T-helper 2 cell (primary cell): ENCODE results near the gene FRMD4A.
"Not testable (repeated sequence)": the region's sequence is repeated elsewhere in the genome, so short reads cannot be mapped to it uniquely, and the experiment has no call there.

Experiments
- DNase-seq, 5 experiments: peaks; one replicate each; pipeline versions ENCODE4 v3.0.0 to v3.0.0-alpha.2; 2012 to 2022

Gene FRMD4A

DNA sequence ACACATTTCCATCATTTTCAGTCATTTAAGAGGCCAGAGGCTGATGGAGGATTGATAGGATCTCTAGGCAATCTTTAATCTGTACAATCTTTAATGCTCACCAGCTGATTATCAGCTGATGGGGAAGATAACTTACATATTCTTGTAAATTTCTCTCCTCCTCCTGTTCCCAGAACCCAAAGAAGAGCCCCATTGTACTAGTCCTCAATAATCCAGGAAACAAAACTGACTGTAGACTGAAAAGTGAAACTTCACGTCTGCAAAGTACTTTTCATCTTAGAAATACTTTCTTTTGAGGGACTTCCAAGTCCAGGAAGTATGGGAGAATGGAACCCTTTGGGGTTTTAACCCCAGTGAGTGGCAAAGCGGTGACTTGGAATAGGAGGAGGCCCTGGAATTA is 283.3 kb downstream of the FRMD4A start:
- no peak for DNase-seq

DNA sequence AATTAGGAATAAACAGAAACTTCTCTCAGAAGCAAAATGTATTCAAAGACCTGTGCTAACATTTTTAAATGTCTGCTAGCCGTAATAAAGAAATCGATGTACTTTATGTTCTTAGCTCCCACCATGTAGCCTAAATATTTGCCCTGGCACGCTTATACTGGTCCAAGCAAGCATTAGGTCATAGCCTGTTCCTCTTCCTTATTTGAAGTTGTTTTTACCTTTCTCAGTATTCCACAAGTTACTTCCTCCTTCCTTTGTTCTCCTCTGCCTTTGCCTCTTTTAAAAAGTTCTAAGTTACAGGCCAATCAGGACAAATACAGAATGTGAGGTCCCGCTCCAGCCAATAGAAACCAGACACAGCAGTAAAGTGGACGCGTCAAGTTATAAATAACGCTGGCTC is 288.7 kb downstream of the FRMD4A start:
- DNase-seq, result not testable (repeated sequence)

DNA sequence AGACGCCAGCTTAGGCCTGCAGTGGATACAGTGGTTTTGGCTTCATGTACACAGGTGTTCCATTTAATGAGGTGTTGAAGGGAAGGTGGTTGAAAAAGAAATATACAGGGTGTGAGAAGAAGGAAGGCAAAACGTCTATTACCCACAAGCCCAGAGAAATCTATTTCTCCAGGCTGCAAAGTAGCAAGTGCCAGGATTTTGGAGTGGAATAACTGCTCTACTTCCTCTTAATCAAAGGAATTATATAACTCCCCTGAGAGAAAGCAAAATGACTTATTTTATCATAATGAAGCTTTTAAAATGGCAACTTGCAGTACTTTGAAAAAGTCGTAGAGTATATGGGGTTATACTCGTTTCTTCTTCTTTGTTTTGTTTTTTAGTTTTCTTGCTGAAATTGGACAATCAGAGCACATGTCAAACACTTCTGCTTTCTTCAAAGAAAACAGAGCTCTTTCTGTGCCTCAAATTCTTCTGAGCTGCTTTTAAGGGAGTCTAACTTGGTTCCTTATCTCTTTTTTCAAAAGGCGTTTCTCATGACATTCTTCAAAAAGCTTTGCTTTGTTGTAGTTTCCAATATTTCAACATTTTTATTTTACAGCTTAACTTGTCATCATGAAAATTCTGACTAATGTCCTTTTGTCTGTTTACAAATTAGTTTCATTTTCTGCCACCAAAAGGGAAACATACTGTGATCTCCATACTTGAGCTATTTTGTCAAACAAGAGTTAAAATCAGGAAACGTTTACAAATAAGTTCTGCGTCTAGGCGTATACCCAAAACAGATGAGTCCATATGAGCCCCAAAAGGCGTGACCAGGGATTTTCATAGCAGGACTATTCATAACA is 289.7 kb downstream of the FRMD4A start:
- DNase-seq, result no peak

DNA sequence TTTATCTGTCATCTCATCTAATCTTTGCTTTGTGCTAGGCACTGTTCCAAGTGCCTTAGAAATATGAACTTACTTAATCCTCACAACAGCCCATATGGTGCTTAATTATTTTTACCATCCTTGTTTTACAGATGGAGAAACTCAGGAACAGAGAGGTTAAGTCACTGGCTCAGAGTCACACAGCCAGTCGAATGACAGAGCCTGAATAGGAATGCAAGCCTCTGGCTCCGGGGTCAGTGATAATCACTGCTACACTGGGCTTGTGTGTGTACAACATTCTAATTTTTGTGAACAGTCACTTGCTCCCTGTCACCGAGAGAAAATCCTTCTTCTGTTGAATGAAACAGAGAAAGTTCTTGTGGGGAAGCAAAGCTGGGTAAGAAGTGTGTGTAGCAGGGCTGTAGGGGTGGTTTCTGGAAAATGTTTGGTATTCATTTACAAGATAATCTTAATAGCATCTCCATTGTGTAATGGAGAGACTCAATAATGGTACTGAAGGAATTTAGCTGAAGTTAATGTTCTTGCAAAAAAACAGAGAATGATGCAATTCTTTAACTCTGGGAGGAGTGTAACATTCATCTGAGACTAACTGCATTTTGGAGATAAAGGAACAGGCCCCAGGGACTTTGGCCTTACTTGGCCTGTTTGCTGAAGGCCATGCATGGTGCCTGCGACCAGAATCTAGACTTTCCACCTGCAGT is 290.6 kb downstream of the FRMD4A start:
- DNase-seq, result no peak

DNA sequence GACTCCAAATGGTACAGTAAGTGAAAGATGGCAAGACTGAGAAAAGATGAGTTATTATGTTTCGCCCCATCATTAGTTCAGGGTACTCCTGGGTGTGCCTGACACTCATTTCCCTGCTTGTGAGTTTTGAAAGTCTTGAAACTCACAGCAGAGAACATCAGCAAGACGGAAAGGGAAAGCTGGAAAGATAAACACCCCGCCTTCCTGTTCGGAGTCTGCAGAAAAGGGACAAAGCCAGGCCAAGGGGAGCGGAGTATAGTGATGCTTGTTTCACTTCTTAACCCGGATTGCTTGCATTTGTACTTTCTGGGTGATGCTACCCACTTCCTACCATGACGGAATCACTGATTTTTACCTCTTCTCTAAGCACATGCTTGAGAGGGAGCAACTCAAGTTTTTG is 294.5 kb downstream of the FRMD4A start:
- no peak for DNase-seq

DNA sequence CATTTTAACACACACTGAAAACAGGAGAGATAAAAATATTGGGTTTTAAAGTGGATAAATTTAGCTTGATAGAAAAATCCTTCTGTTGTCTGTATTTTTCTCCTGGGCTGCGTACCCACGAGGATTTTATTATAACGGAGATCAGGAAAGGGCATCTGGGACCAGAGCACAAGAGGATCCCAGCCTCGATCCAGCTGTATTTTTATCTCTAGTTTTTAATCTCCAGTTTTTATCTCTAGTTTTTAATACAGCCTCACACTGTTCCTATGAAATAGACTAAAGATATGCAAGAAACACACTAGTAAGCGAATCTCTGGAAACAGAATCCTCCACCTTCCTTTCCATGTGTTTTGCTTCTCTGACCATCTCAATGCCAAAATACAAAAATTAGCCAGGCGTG is 295.2 kb downstream of the FRMD4A start:
- DNase-seq, result no peak

DNA sequence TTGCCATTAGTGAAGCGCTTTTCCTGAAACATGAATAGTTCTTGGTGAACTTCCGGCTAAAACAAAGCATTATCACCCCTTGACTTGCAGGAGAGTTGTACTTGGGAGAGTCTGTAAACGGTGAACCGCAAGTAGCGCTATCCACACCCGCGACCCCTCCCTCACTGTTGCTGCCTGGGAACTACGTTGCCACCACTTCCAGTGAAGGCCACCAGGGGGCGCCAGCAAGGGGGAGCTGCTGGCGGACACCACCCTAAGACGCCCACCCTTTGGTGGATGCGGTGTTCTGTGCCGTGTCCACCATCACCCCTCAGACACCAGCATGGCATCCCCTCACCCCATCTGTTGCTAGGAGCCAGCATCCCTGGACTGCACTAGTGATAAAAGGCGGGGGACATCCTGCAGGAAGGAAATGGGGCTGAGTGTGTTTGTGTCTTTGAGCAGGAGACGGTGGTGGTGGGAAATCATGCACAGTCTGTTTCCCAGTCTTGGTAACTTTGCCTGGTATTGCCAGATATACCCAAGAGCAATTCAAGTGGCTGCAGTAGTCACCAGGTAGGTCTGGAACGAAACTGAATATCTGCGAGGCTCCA is 298.2 kb downstream of the FRMD4A start:
- DNase-seq, result peak in 3 of 5 experiments; percentile 16 to 21 (median 18)

DNA sequence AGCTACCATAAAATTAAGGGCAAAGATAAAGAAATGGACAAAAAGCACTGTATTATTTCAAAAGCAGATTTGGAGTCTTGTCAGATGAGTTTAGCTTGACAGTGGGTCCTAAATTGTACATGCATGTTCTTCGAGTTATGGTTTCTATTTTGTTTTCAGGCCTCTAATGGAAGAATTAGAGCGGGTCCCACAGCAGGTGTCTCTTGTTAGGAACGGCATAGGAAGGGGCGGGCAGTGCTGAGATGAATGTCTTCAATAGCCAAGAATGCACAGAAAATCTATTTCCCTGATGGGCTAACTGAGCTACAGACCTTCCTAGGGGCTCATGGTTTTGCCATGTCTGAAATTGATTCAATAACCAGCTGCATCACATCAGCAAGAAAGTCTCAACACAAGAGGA is 304.4 kb downstream of the FRMD4A start:
- no peak for DNase-seq

DNA sequence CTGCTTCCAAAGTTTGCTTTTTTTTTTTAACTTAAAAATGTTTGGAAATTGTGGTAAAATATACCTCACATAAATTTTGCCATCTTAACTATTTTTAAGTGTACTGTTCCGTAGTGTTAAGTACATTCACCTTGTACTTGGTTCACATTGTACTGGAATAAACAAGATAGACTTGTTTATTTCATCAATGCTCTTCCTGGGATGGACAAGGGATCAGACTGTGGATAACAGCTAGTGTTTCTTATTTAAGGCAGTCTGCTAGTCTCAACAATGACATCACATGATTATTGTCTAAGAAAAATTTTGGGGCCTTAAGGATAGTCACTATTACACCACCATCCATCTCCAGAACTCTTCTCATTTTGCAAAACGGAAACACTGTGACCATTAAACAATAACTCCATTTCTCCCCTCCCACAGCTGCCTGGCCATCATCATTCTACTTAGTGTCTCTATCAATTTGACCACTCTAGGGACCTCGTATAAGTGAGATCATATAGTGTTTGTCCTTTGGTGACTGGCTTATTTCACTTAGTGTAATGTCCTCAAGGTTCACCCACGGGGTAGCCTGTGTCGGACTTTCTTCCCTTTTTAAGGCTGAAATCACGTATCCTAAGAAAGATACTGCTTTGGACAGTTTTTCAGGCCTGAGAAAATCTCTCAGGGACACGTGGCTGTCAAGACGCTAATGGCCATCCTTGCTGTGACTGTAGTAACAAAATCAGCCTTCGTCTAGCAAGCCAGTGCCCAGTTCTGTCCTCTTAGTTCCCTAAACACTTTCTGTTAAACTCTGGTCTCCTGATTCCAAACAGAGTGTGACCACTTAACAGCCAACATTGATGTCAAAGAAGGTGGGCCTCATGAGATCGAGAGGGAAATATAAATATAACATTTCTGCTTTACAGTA is 305.2 kb downstream of the FRMD4A start:
- DNase-seq, result no peak

DNA sequence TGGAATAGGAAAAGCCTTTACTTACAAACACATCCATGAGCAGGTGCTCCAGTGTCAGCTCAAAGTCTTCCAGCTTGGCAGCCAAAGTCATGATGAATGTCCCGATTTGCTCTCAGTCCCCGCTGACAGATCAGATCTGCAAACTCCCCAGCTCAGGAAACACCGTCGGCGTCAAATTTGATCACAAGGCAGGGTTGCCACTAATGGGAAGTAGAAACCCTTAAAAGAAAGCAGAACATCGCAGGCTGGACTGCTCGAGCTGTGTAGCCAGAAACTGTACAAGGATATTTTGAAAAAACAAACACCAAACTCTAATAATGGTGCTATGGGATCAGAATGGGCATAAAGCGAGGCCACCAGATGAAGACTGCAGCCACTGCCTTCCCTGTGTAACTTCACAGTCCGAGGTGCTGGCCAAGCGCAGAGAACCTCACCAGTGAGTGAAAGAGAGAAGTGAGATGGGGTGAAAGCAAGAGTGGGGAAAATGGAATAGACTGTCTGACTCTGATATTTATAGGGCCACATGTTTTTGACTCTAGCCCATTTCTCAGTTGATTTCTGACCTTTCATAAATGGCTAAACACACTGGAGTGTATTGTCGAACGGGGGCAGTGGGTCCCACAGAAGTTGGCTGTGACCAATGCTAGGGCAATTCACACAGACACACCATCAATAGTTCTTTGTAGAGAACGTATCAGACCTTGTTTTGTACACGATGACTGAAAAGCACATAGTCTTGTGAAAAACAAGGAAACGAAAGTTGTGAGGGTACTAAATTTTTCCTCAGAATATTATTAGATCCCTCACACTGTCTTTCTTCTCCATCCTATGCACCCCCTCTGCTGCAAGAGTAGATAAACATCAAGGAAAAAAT is 306.2 kb downstream of the FRMD4A start:
- DNase-seq, result no peak

DNA sequence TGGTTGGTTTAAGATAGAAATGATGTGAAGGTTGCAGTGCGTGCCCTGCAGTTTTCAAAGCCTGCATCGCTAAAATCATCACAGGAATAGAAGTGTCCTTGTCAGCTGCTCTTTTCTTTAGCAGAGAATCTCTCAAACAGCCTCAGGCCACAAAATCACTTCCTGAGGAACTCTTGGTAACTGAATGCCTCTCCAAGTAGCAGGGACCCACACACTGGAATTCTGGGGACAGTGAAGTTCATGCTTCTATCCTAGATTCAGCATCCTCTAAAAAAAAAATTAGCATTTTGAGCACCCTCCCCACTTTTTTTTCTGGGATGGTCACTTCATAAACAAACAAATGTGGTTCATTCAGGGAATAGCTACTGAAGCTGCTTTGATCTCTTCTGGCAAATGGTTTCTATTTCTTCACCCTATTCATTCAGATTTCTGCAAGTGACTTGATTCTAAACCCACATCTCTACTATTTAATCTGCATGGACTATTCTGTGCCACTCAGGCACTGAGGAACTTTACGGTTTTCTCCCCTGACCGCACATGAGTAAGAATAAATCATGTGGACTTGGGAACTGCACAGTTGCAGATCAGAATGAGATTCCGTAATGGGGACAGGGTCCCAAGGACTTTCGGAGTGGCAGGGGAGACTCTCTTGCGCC is 306.9 kb downstream of the FRMD4A start:
- DNase-seq, result no peak

DNA sequence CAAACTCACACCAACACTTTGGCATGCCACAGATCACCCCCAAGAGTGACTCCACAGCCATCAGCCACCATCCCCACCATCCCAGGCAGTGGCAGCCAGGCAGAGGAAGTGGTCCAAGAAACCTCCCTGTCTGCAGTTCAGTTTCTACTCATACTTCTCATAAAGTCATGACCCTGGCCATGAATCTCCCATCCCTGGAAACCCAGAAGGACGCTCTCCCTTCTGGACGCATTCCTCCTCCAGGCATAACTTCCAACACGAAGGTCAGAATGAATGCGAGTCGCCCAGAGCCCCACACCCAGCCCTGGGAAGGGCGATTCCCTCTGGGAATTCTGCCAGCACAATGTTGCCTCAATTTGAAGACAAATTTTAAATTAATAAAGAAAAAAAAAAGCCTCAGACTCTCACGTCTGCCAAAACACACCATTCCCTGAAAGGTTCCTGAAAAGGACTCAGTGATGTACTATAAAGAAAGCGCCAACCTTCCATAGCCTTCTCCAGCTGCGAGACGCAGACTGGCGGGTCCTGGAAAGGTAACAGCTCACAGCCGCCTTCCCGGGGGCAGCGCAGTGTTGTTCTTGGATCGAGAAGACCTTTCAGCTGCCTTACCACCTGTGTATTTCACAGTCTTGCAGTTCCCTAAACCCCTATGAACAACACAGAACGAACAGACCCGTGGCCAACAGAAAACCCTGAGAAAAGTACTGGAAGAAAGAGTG is 307.6 kb downstream of the FRMD4A start:
- no peak for DNase-seq

DNA sequence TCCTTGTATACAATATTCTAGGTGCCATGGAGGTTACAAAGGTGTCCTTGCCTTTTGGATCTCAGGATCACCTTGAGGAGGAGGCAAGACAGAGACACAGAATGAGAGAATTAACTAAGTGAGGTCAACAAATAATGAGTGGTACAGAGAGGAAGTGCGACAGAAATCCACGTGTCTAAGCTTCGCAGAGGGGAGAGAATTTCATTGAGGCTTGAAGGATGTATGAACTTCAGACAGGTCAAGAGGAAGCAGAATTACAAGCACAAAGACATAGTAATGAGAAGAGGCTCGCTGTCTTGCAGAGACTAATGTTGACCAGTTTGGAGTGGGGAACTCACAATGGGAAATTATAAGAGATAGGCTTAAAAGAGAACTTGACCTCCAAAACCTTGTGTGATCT is 308.7 kb downstream of the FRMD4A start:
- DNase-seq, result no peak

DNA sequence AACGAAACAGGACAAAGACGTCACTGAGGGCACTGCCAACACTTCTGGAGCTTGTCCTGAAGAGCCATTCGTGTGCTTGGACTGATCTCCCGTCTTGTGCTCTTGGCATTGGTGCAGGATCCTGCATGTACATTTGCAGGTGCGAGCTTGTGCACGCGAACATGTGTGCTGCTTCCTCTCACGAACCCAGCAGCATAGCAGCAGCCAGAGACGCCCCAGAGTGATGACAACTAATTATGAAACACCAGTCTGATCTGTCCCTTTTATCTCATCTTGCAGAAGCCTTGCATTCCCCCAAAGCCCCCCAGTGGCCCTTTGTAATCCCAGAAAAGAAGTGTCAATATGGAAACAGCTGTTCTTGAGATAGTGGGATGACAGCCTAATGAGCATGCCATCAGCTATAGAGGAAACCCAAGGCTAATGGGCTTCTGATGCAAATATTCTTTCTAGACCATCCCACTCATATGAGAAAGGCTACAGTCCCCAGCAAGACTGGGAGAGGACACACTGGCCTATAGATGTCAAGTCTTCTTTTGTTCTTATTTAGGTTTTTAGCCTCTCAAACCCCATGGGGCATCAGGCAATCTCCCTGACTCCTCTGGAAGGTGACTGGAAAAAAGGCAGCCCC is 310.6 kb downstream of the FRMD4A start:
- DNase-seq, result peak in 1 of 5 experiments; percentile 12

DNA sequence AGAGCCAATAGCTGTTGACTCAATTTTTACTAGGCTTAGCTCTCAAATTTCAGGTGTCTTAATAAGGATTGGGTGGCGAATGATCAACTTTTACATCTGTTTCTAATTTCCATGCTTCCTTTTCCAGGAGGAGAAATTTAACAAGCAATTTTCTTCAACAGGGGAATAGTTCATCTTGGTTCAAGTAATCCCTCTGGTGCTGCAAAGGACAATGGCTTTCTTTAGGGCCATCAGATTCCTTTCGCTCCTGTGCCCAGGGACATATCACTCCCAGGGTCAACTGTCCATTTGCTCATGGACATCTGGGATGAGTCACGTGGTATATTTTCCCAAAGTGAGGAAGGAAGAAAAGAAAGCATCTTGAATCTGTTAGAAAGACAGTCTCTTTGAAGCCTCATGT is 313.3 kb downstream of the FRMD4A start:
- no peak for DNase-seq

DNA sequence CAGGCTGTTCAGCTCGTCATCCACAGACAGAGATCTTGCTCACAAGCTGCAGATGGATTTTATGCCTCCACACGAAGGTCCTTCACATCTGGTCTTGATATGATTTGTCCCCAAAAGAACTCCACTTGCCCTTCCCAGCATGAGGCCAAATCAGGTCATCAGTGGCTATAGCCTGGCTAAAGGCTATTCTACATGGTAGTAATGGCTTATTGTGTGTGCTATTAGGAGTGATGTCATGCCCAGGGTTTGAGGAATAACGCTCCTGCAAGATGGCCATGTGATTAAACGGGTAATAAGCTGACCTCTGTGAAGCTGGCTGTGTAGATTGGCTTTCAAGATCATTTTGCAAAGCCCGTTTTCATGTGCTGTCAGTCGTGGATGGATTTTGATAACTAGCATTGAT is 313.8 kb downstream of the FRMD4A start:
- no peak for DNase-seq

DNA sequence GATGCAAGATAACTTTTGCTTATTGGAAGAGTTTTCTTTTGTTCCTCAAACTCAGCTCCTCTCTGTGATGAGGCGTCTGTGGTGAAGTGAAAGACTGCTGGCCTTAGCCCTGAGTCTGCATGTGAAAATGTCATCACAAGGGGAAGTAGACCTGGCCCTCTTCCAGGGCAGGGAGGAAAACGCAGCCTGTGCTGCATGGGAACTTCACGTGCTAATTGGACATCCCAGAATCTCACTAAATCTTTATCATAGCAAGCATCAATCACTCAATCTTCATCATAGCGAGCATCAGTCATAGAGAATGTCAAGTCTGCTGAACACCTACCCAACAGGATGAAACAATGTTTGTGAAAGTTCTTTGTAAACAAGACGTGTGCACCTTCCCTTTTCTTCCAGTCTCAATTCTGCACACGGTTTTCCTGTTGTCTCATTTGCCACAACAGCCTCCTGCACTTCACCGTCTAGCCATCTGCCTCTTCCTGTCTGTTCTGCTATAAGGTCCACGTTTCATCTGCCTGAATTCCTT is 314.6 kb downstream of the FRMD4A start:
- DNase-seq, result no peak

DNA sequence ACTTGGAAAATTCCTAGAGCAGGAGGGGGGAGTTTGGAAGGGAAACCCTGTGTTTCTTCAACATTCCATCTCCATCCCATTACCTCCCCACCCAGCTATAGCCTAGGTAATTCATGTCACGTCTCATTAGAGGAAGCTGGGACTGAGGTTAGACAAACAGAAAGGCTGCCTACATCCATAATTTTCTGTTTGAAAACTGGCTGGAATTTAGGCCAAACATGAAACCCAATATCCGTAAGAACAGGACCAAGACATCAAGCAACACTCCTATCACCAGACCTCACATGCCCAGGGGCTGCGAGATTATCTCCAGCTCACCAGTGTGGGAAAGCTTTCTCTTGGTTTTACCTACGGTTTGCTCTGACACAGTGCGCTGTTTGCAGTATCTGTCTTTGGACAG is 316.3 kb downstream of the FRMD4A start:
- no peak for DNase-seq

DNA sequence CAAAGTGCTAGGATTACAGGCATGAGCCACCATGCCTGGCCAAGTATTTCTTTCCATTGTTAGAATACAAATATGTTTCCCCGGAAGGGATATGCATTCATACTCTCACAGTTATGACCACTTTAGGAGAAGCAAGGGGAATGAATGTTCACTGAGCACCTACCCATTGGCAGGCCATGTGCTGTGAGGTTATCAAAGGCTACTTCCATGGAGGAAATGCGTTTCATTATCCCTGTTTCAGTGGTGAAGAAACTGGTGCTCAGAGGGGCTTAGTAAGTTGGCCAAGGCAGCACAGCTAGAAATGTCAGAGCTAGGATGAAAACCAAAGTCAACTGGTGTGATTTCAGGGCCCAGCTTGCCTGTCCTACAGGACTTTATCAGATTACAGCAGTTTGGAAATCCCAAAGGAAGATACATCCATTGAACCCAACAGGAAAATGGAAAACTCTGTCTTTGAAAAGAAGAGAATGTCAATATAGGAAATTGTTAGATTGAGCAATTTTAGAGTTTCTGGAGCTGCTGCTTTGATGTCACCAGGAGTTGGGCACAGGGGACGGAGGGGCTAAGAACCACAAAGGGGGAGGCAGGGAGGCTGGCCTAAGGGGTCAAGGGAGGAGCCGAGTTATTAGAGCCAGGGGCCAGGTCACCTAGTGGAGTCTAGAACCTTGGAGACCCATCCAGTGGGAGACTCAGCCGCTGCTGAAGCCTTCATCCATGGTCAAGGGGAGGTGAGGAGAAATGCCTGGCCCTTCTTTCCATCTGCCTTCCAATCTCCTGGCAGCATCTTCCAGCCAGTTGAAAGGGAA is 319.8 kb downstream of the FRMD4A start:
- no peak for DNase-seq
